Right atrium auricular region (tissue), 2 donors: ENCODE results near the gene PTPRN2. TPM values are rescaled to one million over a fixed set of nuclear protein-coding genes. Genes with fewer than 3 reads are reported as not detected.

Experiments used
- DNase-seq: peaks from one replicate; pipeline ENCODE4 v3.0.0-alpha.2; 2019; ENCODE audit warnings: low spot score
- H3K27ac ChIP-seq, 2 donors: fragments of 200-600 bp; sonication (generic); 1 replicate in 1 of 2; 2 replicates in 1 of 2; pipeline ENCODE4 v1.5.1; 2016 to 2019
- H3K27me3 ChIP-seq, 2 donors: fragments of 200-600 bp; sonication (generic); one replicate each; pipeline versions ENCODE4 v1.5.1 to v1.6.0; 2017 to 2019
- H3K36me3 ChIP-seq: fragments of 200-600 bp; sonication (generic); one replicate; pipeline ENCODE4 v1.5.1; 2016
- H3K4me1 ChIP-seq, 2 donors: fragments of 200-600 bp; sonication (generic); one replicate each; pipeline versions ENCODE4 v1.5.1 to v1.6.0; 2017 to 2019
- H3K4me3 ChIP-seq, 2 donors: fragments of 200-600 bp; sonication (generic); 1 replicate in 1 of 2; 2 replicates in 1 of 2; pipeline ENCODE4 v1.5.1; 2017 to 2019; ENCODE audit warnings: mild to moderate bottlenecking in 1 of 2, moderate library complexity in 1 of 2
- H3K9me3 ChIP-seq, 2 donors: fragments of 200-600 bp; sonication (generic); one replicate each; pipeline ENCODE4 v1.5.1; 2019
- CTCF ChIP-seq, 2 donors: fragments of 200-600 bp; sonication (generic); IDR thresholded peaks; one replicate each; pipeline ENCODE4 v1.5.1; 2019; ENCODE audit warnings: antibody characterized with exemption in 2 of 2
- total RNA-seq, 2 donors: library from RNA; depleted of rRNA; stranded (reverse); fragments of >200 nt; gene quantifications; one replicate each; pipeline ENCODE4 v1.1.0, GENCODE V29; 2016

PTPRN2 gene
- total RNA-seq, 2 donors from 2014 or later: 2.6 to 2.7 TPM

GRCh38 chr7:158261362-158262235 lies 326.0 kb downstream of the PTPRN2 start:
- Histone ChIP-seq H3K9me3 (no peaks in the 10 kb centered on the region), H3K36me3 (no peaks in the 10 kb centered on the region), H3K4me3 (no peak overlapping the region), H3K27me3 (no peaks in the 10 kb centered on the region), H3K4me1 (no peaks in the 10 kb centered on the region), H3K27ac (no peak overlapping the region)
- no peak for DNase-seq
- TF ChIP-seq CTCF (IDR thresholded peaks at IDR 0.05): no peak

GRCh38 chr7:158260567-158261361 lies 326.9 kb downstream of the PTPRN2 start:
- no peaks in the 10 kb centered on the region for H3K4me1 ChIP-seq
- no peaks in the 10 kb centered on the region for H3K36me3 ChIP-seq
- no peaks in the 10 kb centered on the region for H3K9me3 ChIP-seq
- no peak for DNase-seq
- no peaks in the 10 kb centered on the region for H3K27me3 ChIP-seq
- no peak overlapping the region for H3K4me3 ChIP-seq
- H3K27ac ChIP-seq: no peak overlapping the region
- TF ChIP-seq CTCF (IDR thresholded peaks at IDR 0.05): no peak

- H3K4me3 ChIP-seq: no peak overlapping the region
- no peak overlapping the region for H3K27ac ChIP-seq
- TF ChIP-seq CTCF (IDR thresholded peaks at IDR 0.05): no peak
- DNase-seq: no peak
- no peaks in the 10 kb centered on the region for H3K27me3 ChIP-seq
- H3K4me1 ChIP-seq: no peaks in the 10 kb centered on the region
- H3K9me3 ChIP-seq: no peaks in the 10 kb centered on the region
- H3K36me3 ChIP-seq: no peaks in the 10 kb centered on the region
These were observed 327.8 kb downstream of the PTPRN2 start for GRCh38 chr7:158259671-158260418.

GRCh38 chr7:158259141-158259540 lies 328.5 kb downstream of the PTPRN2 start:
- no peak overlapping the region for H3K4me3 ChIP-seq
- no peaks in the 10 kb centered on the region for H3K27me3 ChIP-seq
- TF ChIP-seq CTCF (IDR thresholded peaks at IDR 0.05): no peak
- H3K4me1 ChIP-seq: no peaks in the 10 kb centered on the region
- no peak for DNase-seq
- H3K9me3 ChIP-seq: no peaks in the 10 kb centered on the region
- H3K27ac ChIP-seq: no peak overlapping the region
- H3K36me3 ChIP-seq: no peaks in the 10 kb centered on the region

- H3K4me3 ChIP-seq: no peak overlapping the region
- no peaks in the 10 kb centered on the region for H3K27me3 ChIP-seq
- DNase-seq: no peak
- no peaks in the 10 kb centered on the region for H3K9me3 ChIP-seq
- H3K27ac ChIP-seq: no peak overlapping the region
- H3K36me3 ChIP-seq: no peaks in the 10 kb centered on the region
- no peak for TF ChIP-seq CTCF (IDR thresholded peaks at IDR 0.05)
- H3K4me1 ChIP-seq: no peaks in the 10 kb centered on the region
These were observed 329.1 kb downstream of the PTPRN2 start for GRCh38 chr7:158258411-158259130.
